Suprapubic skin (tissue), 4 donors: ENCODE results near the gene POLR3E. TPM values are rescaled to one million over a fixed set of nuclear protein-coding genes. Genes with fewer than 3 reads are reported as not detected.

Experiments
- DNase-seq, 2 donors: peaks; one replicate each; pipeline ENCODE4 v3.0.0-alpha.2; 2019; ENCODE audit warnings: low spot score in 2 of 2
- H3K27ac ChIP-seq: fragments of 200-600 bp; sonication (generic); one replicate; pipeline ENCODE4 v1.5.1; 2019
- H3K27me3 ChIP-seq: fragments of 200-600 bp; sonication (generic); one replicate; pipeline ENCODE4 v1.5.1; 2019
- H3K36me3 ChIP-seq: fragments of 200-600 bp; sonication (generic); one replicate; pipeline ENCODE4 v1.5.1; 2019
- H3K4me1 ChIP-seq: fragments of 200-600 bp; sonication (generic); one replicate; pipeline ENCODE4 v1.5.1; 2019
- H3K4me3 ChIP-seq: fragments of 200-600 bp; sonication (generic); one replicate; pipeline ENCODE4 v1.5.1; 2019; ENCODE audit warnings: mild to moderate bottlenecking
- H3K9me3 ChIP-seq: fragments of 200-600 bp; sonication (generic); one replicate; pipeline ENCODE4 v1.5.1; 2019
- CTCF ChIP-seq, 2 donors: fragments of 200-600 bp in 1 of 2; fragments of 450-650 bp in 1 of 2; sonication (generic) in 1 of 2; IDR thresholded peaks; one replicate each; pipeline ENCODE4 v1.5.1; 2016 to 2019; ENCODE audit warnings: antibody characterized with exemption in 2 of 2, mild to moderate bottlenecking in 1 of 2, moderate library complexity in 1 of 2
- EP300 ChIP-seq: sonication (generic); formaldehyde crosslinking; IDR thresholded peaks from one replicate; pipeline ENCODE4 v1.6.1; 2017; ENCODE audit warnings: antibody characterized with exemption
- POLR2A ChIP-seq, 2 donors: fragments of 450-650 bp; IDR thresholded peaks; one replicate each; pipeline ENCODE4 v1.6.1; 2017; ENCODE audit warnings: antibody characterized with exemption in 2 of 2, mild to moderate bottlenecking in 2 of 2, moderate library complexity in 2 of 2
- POLR2AphosphoS5 ChIP-seq, 3 donors: sonication (generic); formaldehyde crosslinking; IDR thresholded peaks; one replicate each; pipeline ENCODE4 v1.6.1; 2017; ENCODE audit warnings: antibody characterized with exemption in 3 of 3
- WGBS: methylation state at CpG from one replicate; pipeline ENCODE4 v1.1.5; 2018; 5-methylcytosine and 5-hydroxymethylcytosine counted together
- total RNA-seq, 4 donors: library from RNA; depleted of rRNA; stranded (reverse); fragments of >200 nt; gene quantifications; one replicate each; pipeline ENCODE4 v1.1.0, GENCODE V29; 2016

POLR3E gene
- total RNA-seq, 4 donors from 2014 or later = 63.3 to 116 (median 89.0) TPM

- DNase-seq = no peak
- no peaks in the 10 kb centered on the region for H3K4me1 ChIP-seq
- no peak overlapping the region for H3K4me3 ChIP-seq
- H3K27ac ChIP-seq = no peak overlapping the region
- H3K27me3 ChIP-seq = no peaks in the 10 kb centered on the region
- peaks cover 97% of the 10 kb centered on the region for H3K36me3 ChIP-seq
- H3K9me3 ChIP-seq = no peaks in the 10 kb centered on the region
- 99% methylated on average over 13 of the region's 13 CpGs for WGBS
- TF ChIP-seq EP300 = no peak
- no peak for TF ChIP-seq POLR2AphosphoS5 (IDR thresholded peaks at IDR 0.05)
- TF ChIP-seq CTCF (IDR thresholded peaks at IDR 0.05) = no peak
- no peak for TF ChIP-seq POLR2A (IDR thresholded peaks at IDR 0.05)
Observed at GRCh38 chr16:22257440-22257839, 39.8 kb upstream of the POLR3E start.

GRCh38 chr16:22260490-22260889, 36.7 kb upstream of the POLR3E start:
- Histone ChIP-seq H3K36me3 (peaks cover 96% of the 10 kb centered on the region), H3K4me3 (no peak overlapping the region), H3K4me1 (no peaks in the 10 kb centered on the region), H3K27ac (no peak overlapping the region), H3K9me3 (no peaks in the 10 kb centered on the region), H3K27me3 (no peaks in the 10 kb centered on the region)
- 92% methylated on average over 3 of the region's 3 CpGs for WGBS
- no peak for TF ChIP-seq POLR2A (IDR thresholded peaks at IDR 0.05)
- no peak for TF ChIP-seq EP300
- TF ChIP-seq CTCF (IDR thresholded peaks at IDR 0.05) = no peak
- TF ChIP-seq POLR2AphosphoS5 (IDR thresholded peaks at IDR 0.05) = no peak
- DNase-seq = no peak

GRCh38 chr16:22262460-22262859, 34.7 kb upstream of the POLR3E start:
- no peak overlapping the region for H3K4me3 ChIP-seq
- WGBS = 56% methylated on average over 4 of the region's 4 CpGs
- peaks cover 96% of the 10 kb centered on the region for H3K36me3 ChIP-seq
- no peaks in the 10 kb centered on the region for H3K27me3 ChIP-seq
- no peak for TF ChIP-seq POLR2A (IDR thresholded peaks at IDR 0.05)
- TF ChIP-seq POLR2AphosphoS5 (IDR thresholded peaks at IDR 0.05) = no peak
- no peak for TF ChIP-seq CTCF (IDR thresholded peaks at IDR 0.05)
- no peak for TF ChIP-seq EP300
- no peaks in the 10 kb centered on the region for H3K4me1 ChIP-seq
- no peaks in the 10 kb centered on the region for H3K9me3 ChIP-seq
- no peak overlapping the region for H3K27ac ChIP-seq
- DNase-seq = no peak

GRCh38 chr16:22264786-22265185, 32.4 kb upstream of the POLR3E start:
- no peak for TF ChIP-seq CTCF (IDR thresholded peaks at IDR 0.05)
- no peak for TF ChIP-seq EP300
- no peak for TF ChIP-seq POLR2AphosphoS5 (IDR thresholded peaks at IDR 0.05)
- no peak for TF ChIP-seq POLR2A (IDR thresholded peaks at IDR 0.05)
- H3K27ac ChIP-seq = no peak overlapping the region
- H3K36me3 ChIP-seq = peaks cover 97% of the 10 kb centered on the region
- H3K4me3 ChIP-seq = no peak overlapping the region
- H3K9me3 ChIP-seq = no peaks in the 10 kb centered on the region
- WGBS = 77% methylated on average over 3 of the region's 7 CpGs
- DNase-seq = no peak
- no peaks in the 10 kb centered on the region for H3K27me3 ChIP-seq
- no peaks in the 10 kb centered on the region for H3K4me1 ChIP-seq

GRCh38 chr16:22265351-22265750, 31.9 kb upstream of the POLR3E start:
- Histone ChIP-seq H3K27ac (no peak overlapping the region), H3K36me3 (peaks cover 97% of the 10 kb centered on the region), H3K4me1 (no peaks in the 10 kb centered on the region), H3K27me3 (no peaks in the 10 kb centered on the region), H3K9me3 (no peaks in the 10 kb centered on the region), H3K4me3 (no peak overlapping the region)
- TF ChIP-seq CTCF (IDR thresholded peaks at IDR 0.05) (no peak), POLR2A (IDR thresholded peaks at IDR 0.05) (no peak), POLR2AphosphoS5 (IDR thresholded peaks at IDR 0.05) (no peak), EP300 (no peak)
- 71% methylated on average over 3 of the region's 5 CpGs for WGBS
- no peak for DNase-seq
